ENCODE results near the gene ART1.
A peak's percentile ranks its signal among the peaks of the same experiment; 100 is the strongest.
"Not testable (repeated sequence)": the region's sequence is repeated elsewhere in the genome, so short reads cannot be mapped to it uniquely, and the experiment has no call there.

The ART1 gene

DNA sequence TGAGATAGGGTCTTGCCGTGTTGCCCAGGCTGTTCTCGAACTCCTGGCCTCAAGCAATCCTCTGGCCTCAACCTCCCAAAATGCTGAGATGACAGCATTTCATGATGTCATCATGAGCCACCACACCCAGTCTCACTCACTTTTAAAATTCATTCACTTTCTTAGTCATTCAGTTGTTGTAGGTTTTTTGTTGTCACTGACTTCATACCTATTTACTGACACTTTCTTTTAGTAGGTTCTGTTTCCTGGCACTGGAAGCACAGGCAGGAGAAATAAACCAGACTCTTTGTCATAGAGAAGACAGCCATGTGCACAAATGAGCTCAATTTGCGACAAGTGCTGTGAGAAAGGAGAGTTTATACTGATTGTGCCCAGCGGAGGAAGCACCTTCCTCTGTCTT is 13.6 kb upstream of the ART1 start:
- DNase-seq (ENCODE audit: low read depth in 1 of 2, low spot score in 1 of 2), result no peak

DNA sequence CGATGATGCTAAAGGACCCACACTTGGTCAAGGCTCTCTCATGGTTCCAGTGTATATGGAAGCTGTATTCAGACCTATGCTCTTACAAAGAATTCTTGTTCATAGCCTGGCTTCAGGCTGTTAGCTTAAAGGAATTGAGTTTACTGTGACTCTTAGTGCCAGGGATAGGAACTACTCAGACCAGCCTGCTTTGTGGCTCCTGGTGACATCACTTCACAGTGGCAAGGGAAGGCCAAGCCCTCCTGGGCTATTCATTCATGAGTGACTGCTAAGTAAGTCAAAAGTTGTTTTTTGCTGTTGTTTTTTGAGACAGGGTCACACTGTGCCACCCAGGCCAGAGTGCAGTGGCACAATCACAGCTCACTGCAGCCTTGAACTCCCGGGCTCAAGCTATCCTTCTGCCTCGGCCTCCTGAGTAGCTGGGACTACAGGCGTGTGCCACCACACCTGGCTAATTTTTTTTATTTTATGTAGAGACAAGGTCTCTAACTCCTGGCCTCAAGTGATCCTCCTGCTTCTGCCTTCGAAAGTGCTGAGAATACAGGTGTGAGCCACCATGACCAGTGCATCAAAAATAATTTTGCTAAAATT is 12.8 kb upstream of the ART1 start:
- DNase-seq (ENCODE audit: low read depth in 1 of 2, low spot score in 1 of 2), result no peak

DNA sequence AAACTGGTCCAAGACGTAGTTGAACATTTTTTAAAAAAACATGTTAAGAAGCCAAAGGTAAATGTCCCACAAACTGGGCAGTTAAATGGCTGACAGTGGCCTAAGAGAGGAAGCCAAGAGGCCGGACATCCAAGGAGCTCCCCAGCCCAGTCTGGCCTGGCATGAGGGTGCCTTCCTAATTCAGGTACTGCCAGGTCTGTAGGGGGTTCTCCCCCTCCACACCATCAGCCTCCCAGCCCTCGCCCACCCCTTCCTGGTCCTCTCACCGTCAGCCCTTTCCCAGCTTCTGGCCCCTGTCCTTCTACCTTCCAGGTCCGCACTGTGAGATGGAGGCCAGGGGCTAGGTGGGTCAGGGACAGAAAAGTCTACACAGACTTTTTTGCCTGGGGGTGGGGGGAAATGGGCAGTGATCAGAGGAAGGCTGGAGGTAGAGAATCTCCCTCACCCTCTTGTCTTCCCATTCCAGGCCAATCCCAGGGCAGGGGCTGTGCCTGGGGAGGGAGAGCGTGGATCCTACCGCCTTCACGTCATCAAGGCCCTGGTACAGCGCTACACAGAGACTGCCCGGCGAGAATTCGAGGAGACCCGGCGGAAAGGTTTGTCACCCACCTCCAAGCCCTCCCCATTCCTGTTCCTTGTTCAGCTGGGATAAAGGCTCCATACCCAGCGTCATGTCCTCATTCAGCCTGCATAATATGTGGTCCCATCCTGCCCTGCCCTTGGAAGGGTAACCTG is 9.1 kb upstream of the ART1 start:
- no peak for DNase-seq (ENCODE audit: low read depth in 1 of 2, low spot score in 1 of 2)

DNA sequence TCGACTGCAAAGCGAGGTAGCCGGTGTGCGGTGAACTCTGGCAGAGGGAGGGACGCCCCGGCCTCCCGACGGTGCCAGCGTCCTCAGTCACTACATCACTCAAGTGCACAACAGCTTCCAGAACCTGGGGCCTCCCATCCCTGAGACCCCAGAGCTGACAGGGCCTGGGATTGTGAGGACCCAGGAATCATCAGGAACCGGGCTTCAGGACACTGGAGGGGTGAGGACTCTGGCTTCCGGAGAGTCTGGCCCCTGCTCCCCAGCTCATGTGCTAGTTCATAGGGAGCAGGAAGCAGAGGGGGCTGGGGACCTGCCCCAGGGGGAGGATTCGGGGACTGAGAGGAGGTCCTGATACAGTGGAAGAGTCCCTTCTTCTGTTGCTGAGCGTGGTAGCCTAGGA is 7.7 kb upstream of the ART1 start:
- no peak for DNase-seq (ENCODE audit: low read depth in 1 of 2, low spot score in 1 of 2)

DNA sequence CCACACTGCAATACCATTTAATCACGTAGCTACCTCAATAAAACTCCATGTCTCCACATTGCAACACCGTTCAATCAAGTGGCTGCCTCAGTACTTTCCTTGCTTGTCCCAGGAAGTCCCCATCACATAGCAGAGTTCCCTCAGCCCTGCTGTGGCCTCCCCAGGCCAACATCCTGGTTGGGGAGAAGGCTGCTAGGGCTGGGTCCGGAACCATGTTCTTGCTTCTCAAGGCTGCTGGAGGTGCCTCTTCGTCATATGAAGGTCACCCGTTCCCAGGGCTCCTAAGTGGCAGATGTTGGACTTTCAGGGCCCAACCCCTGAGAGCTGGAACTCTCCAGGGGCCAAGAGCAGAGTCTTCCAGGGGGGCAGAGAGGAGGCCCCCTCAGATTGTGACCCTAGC is 6.4 kb upstream of the ART1 start:
- DNase-seq (ENCODE audit: low read depth in 1 of 2, low spot score in 1 of 2), result no peak

DNA sequence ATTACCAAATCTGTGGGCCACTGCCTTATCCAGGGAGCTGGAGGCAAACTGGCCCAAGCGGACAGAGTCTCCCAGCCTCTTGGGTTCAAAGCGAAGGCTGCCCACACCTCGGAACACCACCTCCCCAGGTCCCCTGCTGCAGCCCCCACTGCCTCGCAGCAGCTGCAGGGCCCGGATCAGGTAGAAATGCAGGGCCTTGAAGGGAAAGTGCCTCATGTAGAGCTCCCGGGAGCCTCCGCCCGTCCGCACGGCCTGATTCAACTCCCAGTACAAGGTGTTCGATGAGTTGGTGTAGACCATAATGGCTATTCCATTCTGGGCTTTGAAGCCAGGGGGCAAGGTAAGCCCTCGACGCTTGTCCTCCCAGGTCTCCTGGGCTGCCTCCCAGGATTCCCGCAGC is 5.1 kb upstream of the ART1 start:
- no peak for DNase-seq (ENCODE audit: low read depth in 1 of 2, low spot score in 1 of 2)

DNA sequence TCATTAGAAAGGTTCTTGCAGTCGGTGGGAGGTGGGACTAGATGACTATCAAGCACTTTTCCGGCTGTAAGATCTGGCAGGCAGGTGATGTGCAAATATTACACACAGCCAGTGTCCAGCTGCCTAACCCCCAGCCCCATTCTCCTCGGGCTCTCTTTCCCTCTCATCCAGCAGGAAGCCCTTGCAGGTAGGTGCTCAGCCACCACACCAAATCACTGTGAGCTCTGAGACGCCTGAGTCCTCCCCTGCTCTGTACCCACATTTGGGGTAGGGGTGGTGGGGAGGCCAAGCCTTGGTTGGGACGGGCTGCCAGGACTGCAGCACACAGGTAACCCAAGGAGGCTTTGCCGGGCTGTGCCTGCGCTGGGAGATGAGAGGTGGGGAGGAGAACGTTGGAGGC is 3.7 kb upstream of the ART1 start:
- no peak for DNase-seq (ENCODE audit: low read depth in 1 of 2, low spot score in 1 of 2)

DNA sequence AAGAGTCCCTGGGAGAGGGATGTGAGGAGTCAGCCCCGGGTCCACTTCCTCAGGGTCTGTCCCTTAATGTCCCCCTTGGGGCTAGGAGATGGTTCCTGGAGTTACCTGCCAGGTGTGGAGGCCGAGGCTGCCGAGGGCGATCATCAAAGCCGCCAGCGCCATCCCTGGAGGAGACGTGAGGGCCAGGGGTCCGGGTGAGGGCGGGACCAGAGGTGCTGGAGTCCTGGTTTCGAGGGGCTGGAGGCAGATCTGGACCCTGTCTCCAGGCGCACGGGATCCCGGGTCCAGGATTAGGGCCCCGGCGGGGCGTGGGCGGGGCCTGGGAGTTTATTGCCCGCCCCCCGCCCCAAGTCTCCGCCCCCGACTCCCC is 3.2 kb upstream of the ART1 start, which contains the start of gene ART5:
ART5 (minus strand) TSS at position 292 of the 370 bp plus-strand sequence; CDS start at position 162, 130 bp downstream.
- DNase-seq (ENCODE audit: low read depth in 1 of 2, low spot score in 1 of 2), result no peak

DNA sequence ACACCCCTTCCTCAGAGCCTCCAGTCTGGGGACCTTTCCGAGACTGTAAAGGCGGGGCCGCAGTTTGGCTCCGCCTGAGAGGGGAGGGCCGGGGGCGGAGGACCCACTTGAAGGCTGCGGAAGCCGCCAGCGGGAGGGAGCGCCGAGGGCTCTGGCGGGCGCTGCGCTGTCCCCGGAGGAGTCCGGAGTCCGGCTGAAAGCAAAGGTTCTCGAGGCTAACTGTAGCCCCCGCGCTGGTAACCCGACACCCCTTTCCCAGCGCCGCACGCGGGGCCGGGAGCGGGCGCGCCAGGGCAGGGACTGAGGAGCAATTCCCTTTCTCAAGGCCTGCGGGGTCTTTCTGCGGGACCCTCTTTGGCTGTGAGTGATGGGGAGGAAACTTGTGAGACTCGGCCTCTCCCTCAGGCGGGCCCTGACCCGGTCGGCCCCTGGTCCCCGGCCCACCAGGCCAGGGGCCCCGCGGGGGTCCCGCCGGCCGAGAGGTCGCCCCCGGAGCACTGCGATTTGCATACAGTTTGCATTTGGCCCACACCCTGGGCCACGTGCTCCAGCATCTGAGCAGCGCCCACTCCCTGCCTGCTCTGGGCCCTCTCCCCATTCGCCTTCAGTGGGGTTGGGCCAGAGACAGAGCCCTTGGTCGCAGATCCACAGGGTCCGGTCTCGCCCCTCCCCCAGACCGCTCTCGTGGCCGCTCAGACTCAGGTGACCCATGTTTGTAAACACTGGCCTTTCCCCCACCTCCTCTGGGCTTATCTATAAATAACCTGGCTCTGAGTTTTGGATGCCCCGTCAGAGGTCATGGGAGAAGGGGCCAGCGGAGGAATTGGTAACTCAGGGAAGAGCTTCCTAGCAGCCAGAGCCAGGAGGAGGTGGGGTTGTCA is 2.6 kb upstream of the ART1 start:
- DNase-seq (ENCODE audit: low read depth in 1 of 2, low spot score in 1 of 2), result peak; percentile 40 to 56

DNA sequence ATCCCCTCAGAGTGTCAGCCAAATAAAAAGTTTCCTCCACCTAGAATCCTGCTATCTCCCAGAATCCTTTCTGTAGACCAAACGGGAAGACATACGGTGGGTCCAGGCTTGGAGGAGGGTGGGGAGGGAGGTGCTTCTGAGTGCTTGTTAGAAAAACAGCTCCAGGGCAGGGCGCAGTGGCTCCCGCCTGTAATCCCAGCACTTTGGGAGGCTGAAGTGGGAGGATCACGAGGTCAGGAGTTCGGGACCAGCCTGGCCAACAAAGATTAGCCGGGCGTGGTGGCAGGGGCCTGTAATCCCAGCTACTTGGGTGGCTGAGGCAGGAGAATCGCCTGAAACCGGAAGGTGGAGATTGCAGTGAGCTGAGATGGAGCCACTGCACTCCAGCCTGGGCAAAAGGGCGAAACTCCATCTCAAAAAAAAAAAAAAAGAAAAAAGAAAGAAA is 1.8 kb upstream of the ART1 start:
- not testable (repeated sequence) for DNase-seq (ENCODE audit: low read depth in 1 of 2, low spot score in 1 of 2)

DNA sequence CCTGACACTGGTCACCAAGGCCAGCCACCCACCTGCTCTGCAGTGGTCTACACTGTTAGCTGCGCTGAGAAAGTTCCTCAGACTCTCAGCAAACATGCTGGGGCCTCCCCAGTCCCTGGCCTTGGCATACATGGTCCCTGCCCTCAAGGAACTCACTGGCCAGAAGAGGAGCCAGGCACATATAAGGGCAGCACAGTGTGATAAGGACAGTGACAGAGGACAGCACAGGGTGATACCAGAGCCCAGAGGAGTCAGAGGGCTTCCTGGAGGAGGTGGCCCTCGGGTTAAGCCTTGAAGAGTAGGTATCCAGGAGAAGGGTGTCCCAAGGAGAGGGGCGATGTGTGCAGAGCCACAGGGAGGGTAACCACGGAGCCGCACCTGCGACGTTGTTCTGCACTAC is 624 bp downstream of the ART1 start:
- no peak for DNase-seq (ENCODE audit: low read depth in 1 of 2, low spot score in 1 of 2)

DNA sequence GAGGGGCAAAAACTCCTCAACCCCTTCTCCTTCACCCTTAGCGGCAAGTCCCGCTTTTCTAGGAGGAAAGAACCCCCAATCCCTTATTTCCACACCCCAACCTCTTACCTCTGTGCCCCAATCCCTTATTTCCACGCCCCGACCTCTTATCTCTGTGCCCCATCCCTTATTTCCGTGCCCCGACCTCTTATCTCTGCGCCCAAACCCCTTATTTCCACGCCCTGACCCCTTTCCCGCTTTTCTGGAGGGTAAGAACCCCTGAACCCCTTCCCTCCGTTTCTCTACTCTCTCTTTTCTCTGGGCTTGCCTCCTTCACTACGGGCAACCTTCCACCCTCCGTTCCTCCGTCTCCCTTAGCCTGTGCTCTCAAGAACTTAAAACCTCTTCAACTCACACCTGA is 3.9 kb downstream of the ART1 start:
- not testable (repeated sequence) for DNase-seq (ENCODE audit: low read depth in 1 of 2, low spot score in 1 of 2)

DNA sequence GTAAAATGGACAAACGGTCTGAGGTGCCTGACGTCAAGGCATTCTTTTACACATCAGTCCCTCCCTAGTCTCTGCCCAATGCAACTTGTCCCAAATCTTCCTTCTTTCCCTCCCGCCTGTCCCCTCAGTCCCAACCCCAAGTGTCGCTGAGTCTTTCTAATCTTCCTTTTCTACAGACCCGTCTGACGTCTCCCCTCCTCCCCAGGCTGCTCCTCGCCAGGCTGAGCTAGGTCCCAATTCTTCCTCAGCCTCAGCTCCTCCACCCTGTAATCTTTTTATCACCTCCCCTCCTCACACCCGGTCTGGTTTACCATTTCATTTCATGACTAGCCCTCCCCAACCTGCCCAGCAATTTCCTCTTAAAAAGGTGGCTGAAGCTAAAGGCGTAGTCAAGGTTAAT is 4.4 kb downstream of the ART1 start:
- DNase-seq (ENCODE audit: low read depth in 1 of 2, low spot score in 1 of 2), result not testable (repeated sequence)

DNA sequence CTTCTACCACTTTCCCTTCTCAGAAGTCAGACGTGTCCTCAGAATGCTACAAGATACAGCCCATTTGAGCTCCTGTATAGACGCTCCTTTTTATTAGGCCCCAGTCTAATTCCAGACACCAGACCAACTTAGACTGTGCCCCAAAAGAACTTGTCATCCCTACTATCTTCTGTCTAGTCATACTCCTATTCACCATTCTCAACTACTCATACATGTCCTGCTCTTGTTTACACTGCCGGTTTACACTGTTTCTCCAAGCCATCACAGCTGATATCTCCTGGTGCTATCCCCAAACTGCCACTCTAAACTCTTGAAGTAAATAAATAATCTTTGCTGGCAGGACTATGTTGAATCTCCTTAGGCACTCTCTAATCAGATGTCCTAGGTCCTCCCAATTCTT is 7.6 kb downstream of the ART1 start:
- DNase-seq (ENCODE audit: low read depth in 1 of 2, low spot score in 1 of 2), result not testable (repeated sequence)

DNA sequence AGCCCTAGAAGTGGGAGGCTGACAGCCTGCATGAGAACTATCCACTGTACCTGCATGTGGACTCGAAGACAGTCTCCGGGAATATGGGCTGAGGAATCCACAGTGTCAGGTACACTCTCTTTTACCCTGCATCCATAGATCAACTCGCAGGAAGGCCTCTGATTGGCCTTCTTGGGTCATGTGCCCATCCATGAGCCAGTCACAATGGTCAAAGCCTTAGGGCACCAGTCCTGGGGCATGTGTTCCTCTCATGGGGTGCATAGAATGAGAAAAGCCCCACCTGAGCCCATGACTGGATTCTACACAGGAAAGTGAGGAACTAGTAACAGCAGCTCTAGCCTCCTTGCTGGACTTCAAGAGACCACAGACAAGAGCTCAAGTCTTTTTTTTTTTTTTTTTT is 10.6 kb downstream of the ART1 start:
- no peak for DNase-seq (ENCODE audit: low read depth in 1 of 2, low spot score in 1 of 2)

DNA sequence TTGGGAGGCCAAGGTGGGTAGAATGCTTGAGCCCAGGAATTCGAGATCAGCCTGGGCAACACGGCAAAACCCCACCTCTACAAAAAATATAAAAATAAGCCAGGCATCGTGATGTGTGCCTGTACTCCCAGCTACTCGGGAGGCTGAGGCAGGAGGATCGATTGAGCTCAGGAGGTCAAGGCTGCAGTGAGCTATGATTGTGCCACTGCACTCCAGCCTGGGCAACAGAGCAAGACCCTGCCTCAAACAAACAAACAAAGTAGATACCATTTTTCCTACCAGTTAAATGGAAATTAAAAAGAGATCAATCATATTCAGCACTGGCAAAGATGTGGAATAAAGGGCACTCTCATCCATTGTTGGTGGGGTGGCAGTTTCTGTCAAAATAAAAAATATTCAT is 12.4 kb downstream of the ART1 start:
- DNase-seq (ENCODE audit: low read depth in 1 of 2, low spot score in 1 of 2), result not testable (repeated sequence)

DNA sequence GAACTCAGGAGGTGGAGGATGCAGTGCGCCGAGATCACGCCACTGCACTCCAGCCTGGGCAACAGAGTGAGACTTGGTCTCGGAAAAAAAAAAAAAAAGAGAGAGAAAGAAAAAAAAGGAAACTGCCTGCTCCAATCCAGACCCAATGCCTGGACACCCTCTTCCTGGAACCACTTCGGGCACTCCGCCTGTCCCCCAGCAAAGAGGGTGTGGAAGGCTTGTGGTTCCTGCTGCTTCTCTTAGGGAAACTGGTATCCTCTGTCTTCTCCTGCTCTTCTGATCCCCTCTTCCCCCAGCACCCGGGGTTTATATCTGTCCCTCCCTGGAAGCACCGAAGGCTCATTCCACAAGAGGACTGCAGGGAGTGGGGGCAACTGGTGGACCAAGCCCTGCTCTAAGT is 13.3 kb downstream of the ART1 start:
- no peak for DNase-seq (ENCODE audit: low read depth in 1 of 2, low spot score in 1 of 2)

DNA sequence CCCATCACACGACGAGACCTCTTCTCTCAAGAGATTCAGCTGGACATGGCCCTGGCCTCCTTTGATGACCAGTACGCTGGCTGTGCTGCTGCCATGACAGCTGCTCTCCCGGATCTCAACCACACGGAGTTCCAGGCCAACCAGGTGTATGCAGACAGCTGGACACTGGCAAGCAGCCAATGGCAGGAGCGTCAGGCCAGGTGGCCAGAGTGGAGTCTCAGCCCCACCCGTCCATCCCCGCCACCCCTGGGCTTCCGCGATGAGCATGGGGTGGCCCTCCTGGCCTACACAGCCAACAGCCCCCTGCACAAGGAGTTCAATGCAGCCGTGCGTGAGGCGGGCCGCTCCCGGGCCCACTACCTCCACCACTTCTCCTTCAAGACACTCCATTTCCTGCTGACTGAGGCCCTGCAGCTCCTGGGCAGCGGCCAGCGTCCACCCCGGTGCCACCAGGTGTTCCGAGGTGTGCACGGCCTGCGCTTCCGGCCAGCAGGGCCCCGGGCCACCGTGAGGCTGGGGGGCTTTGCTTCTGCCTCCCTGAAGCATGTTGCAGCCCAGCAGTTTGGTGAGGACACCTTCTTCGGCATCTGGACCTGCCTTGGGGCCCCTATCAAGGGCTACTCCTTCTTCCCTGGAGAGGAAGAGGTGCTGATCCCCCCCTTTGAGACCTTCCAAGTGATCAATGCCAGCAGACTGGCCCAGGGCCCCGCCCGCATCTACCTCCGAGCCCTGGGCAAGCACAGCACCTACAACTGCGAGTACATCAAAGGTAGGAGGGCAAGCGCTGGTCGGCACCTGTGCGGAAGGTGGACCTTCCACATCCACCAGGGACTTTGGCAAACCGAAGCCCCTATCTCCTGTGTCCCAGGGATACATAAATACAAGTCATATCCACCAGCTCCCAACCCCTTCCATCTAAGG is 14.9 kb downstream of the ART1 start:
- DNase-seq (ENCODE audit: low read depth in 1 of 2, low spot score in 1 of 2), result no peak

DNA sequence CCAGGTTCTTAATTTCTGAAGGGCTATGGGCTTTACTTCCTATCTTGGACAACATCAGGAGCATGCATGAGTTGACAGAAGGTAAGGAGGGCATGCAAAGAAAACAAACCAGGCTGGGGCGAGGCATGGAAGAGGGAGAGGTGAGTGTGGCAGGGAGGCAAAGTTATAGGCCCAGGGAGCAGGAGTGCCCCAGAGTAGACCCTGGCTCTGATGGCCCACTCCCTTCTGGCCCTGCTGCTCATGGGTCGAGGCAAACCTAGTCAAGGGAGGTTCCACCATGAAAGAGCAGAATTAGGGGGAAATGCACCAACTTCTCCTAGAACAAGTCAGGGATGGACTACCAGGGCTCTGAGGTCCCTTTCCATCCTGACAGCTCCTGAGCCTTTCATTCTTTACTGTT is 16.0 kb downstream of the ART1 start:
- no peak for DNase-seq (ENCODE audit: low read depth in 1 of 2, low spot score in 1 of 2)

DNA sequence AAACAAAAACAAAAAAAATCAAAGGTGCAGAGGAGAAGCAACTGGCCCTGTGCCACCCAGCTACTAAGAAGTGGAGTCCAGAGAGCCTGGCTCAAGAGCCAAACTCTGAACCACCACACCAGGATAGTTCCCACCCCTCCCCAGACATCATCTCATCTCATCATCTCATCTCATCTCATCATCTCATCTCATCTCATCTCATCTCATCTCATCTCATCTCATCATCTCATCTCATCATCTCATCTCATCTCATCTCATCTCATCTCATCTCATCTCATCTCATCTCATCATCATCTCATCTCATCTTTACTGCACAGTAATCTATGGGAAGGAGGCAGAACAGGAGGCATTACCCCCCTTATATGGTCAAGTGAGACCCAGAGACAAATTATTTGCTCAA is 17.9 kb downstream of the ART1 start:
- no peak for DNase-seq (ENCODE audit: low read depth in 1 of 2, low spot score in 1 of 2)

DNA sequence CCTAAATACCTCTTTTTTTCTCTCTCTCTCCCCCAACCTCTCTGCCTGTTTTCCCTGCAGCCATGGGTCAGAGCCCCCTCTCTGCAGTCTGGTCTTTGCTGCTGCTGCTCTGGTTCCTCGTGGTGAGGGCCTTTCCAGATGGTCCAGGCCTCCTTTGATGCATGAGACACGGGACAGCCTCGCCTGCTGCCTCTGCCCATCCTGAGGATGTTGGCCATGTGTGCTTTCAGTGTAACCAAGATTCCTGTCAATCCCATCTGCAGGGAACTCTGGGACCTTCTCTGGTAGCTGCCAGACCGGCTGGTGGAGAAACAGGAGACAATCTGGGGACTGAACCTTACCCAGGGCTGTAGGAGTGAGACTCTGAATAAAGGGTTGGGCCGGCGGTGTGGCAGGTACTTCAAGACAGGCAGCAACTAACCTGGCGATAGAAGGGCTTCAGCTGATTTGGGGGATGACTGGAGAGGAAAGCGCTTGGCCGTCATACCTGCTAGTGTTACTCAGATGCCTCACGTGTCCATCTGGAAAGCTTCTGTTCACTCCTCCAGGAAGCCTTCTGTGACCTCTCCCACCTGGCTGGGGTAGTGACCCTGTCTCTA is 19.2 kb downstream of the ART1 start:
- no peak for DNase-seq (ENCODE audit: low read depth in 1 of 2, low spot score in 1 of 2)

Measured in activated CD4-positive, alpha-beta T cell treated with anti-CD3 and anti-CD28 coated beads, Interleukin-2, amount 50 U/mL, for 24 hours (primary cell).